ENCODE data around the gene AMER3.

The AMER3 gene

GRCh38 chr2:130787841-130788240 is 32.5 kb downstream of the AMER3 start:
- no peak for TF ChIP-seq CTCF (IDR thresholded peaks at IDR 0.05; ENCODE audit: insufficient read depth, missing control alignments)
- FAIRE-seq (no peak), DNase-seq (ENCODE audit: insufficient read length, low spot score) (no peak)

- FAIRE-seq, result no peak
- TF ChIP-seq CTCF (IDR thresholded peaks at IDR 0.05; ENCODE audit: insufficient read depth, missing control alignments), result no peak
- DNase-seq (ENCODE audit: insufficient read length, low spot score), result no peak
Measured at GRCh38 chr2:130790312-130790711, 35.0 kb downstream of the AMER3 start.

- FAIRE-seq (no peak), DNase-seq (ENCODE audit: insufficient read length, low spot score) (no peak)
- TF ChIP-seq CTCF (IDR thresholded peaks at IDR 0.05; ENCODE audit: insufficient read depth, missing control alignments), result no peak
Measured at GRCh38 chr2:130790804-130791616, 35.7 kb downstream of the AMER3 start.

- TF ChIP-seq CTCF (IDR thresholded peaks at IDR 0.05; ENCODE audit: insufficient read depth, missing control alignments), result no peak
- DNase-seq (ENCODE audit: insufficient read length, low spot score) (no peak), FAIRE-seq (no peak)
Measured at GRCh38 chr2:130791617-130791939, 36.2 kb downstream of the AMER3 start.

GRCh38 chr2:130795431-130795830 is 40.1 kb downstream of the AMER3 start:
- FAIRE-seq, result no peak
- TF ChIP-seq CTCF (IDR thresholded peaks at IDR 0.05; ENCODE audit: insufficient read depth, missing control alignments), result no peak
- DNase-seq (ENCODE audit: insufficient read length, low spot score), result no peak

GRCh38 chr2:130796290-130796689 is 41.0 kb downstream of the AMER3 start:
- FAIRE-seq, result no peak
- no peak for TF ChIP-seq CTCF (IDR thresholded peaks at IDR 0.05; ENCODE audit: insufficient read depth, missing control alignments)

More at GRCh38 chr2:130796290-130796689, 41.0 kb downstream of the AMER3 start:
- DNase-seq (ENCODE audit: insufficient read length, low spot score), result no peak

All from D721Med (cell line).